K562 (cell line): ENCODE results near the gene NOX5. TPM values are rescaled to one million over a fixed set of nuclear protein-coding genes. Genes with fewer than 3 reads are reported as not detected.
A peak's percentile ranks its signal among the peaks of the same experiment; 100 is the strongest.

Experiments used
- C11orf30 ChIP-seq: fragments of 450-650 bp; IDR thresholded peaks from 2 replicates; pipeline ENCODE4 v1.6.1; 2016; ENCODE audit warnings: low read depth, mild to moderate bottlenecking
- ETV5 ChIP-seq: sonication (generic); formaldehyde crosslinking; IDR thresholded peaks from 2 replicates; pipeline ENCODE4 v1.4.0; 2020; ENCODE audit warnings: low read depth, mild to moderate bottlenecking, missing genetic modification reagents
- HOXB6 ChIP-seq: fragments of 250-450 bp; sonication (Bioruptor Pico); IDR thresholded peaks from 2 replicates; pipeline ENCODE4 v1.5.1; 2022; ENCODE audit warnings: mild to moderate bottlenecking, borderline replicate concordance
- L3MBTL2 ChIP-seq: fragments of 450-650 bp; IDR thresholded peaks from 2 replicates; pipeline ENCODE4 v1.6.1; 2016; ENCODE audit warnings: mild to moderate bottlenecking, moderate library complexity
- NBN ChIP-seq: fragments of 450-650 bp; IDR thresholded peaks from 2 replicates; pipeline ENCODE4 v1.6.1; 2016; ENCODE audit warnings: low read depth, mild to moderate bottlenecking
- NR2C2 ChIP-seq, 2 experiments: fragments of 200-800 bp in 1 of 2; sonication (Bioruptor generic) in 1 of 2; sonication (generic) in 1 of 2; formaldehyde crosslinking in 1 of 2; IDR thresholded peaks; 2 replicates each; pipeline versions ENCODE4 v1.6.1 to v1.8.0; 2016 to 2022; ENCODE audit warnings: mild to moderate bottlenecking in 1 of 2, missing compliant biosample characterization in 1 of 2, missing genetic modification characterization in 1 of 2, missing genetic modification reagents in 1 of 2
- PHB2 ChIP-seq: fragments of 450-650 bp; IDR thresholded peaks from 2 replicates; pipeline ENCODE4 v1.6.1; 2017; ENCODE audit warnings: low read depth
- PHF8 ChIP-seq: fragments of 200-600 bp; sonication (generic); IDR thresholded peaks from 2 replicates; pipeline ENCODE4 v1.6.1; 2012; ENCODE audit warnings: mixed run types, mild to moderate bottlenecking, inconsistent platforms, low read length, moderate library complexity, borderline replicate concordance
- SNRNP70 ChIP-seq: fragments of 200-400 bp; formaldehyde crosslinking; optimal IDR thresholded peaks from 2 replicates; pipeline ENCODE3; 2017; ENCODE audit warnings: low read depth, low read length
- TCF15 ChIP-seq: fragments of 250-450 bp; sonication (Bioruptor Pico); IDR thresholded peaks from 2 replicates; pipeline ENCODE4 v1.8.0; 2022; ENCODE audit warnings: moderate library complexity, mild to moderate bottlenecking, inconsistent platforms
- TCFL5 ChIP-seq: fragments of 250-450 bp; sonication (Bioruptor Pico); conservative IDR thresholded peaks from 2 replicates; pipeline ENCODE4 v1.6.1; 2021; ENCODE audit warnings: mild to moderate bottlenecking, moderate library complexity, matching md5 sums
- USF2 ChIP-seq: sonication (generic); formaldehyde crosslinking; IDR thresholded peaks from 2 replicates; pipeline ENCODE4 v1.5.0; 2020; ENCODE audit warnings: missing genetic modification reagents
- ZBTB12 ChIP-seq: fragments of 250-450 bp; sonication (Bioruptor Pico); IDR thresholded peaks from 2 replicates; pipeline ENCODE4 v1.4.0; 2020
- ZNF395 ChIP-seq: fragments of 200-800 bp; sonication (Bioruptor generic); IDR thresholded peaks from 2 replicates; pipeline ENCODE4 v1.6.1; 2017; ENCODE audit warnings: missing genetic modification characterization, missing compliant biosample characterization
- ZNF431 ChIP-seq: sonication (generic); formaldehyde crosslinking; IDR thresholded peaks from 2 replicates; pipeline ENCODE4 v1.8.0; 2022; ENCODE audit warnings: mild to moderate bottlenecking, missing genetic modification reagents
- ZNF79 ChIP-seq: fragments of 250-450 bp; sonication (Bioruptor Pico); IDR thresholded peaks from 2 replicates; pipeline ENCODE4 v1.4.0; 2020; ENCODE audit warnings: low read depth, mild to moderate bottlenecking, moderate library complexity
- polyA plus RNA-seq, 8 experiments: library from polyadenylated mRNA; depleted of rRNA in 4 of 8; stranded (reverse) in 5 of 8; unstranded in 3 of 8; fragments of >200 nt; fragmentation: Nextera tagmentation in 2 of 8; fragmentation: Illumina TruSeq in 1 of 8; extraction: Ambion mirVana in 2 of 8; extraction: Trizol in 1 of 8; gene quantifications; 2 replicates each; pipeline versions ENCODE4 v1.2.1 to v1.2.3, GENCODE V29; 2011 to 2014; ENCODE audit warnings: inconsistent platforms in 1 of 8, missing spikeins in 1 of 8
- total RNA-seq, 7 experiments: library from RNA; depleted of rRNA in 6 of 7; stranded (reverse); fragments of >200 nt in 6 of 7; fragmentation: Illumina TruSeq in 2 of 7; extraction: Trizol in 2 of 7; gene quantifications; 2 replicates each; pipeline versions ENCODE4 v1.2.1 to v1.2.3, GENCODE V29; 2011 to 2021; ENCODE audit warnings: low replicate concordance in 1 of 7
- TF ChIP-seq, protein P1 (sequence below): fragments of 450-650 bp; formaldehyde crosslinking; IDR thresholded peaks from 2 replicates; pipeline ENCODE4 v1.4.0; 2020; ENCODE audit warnings: mild to moderate bottlenecking, moderate library complexity

The NOX5 gene
- total and polyA plus RNA-seq, 9 of the 15 experiments (the other 6 are each of a cell fraction or from before 2014, with no cell fraction given), result 0.01 TPM; not detected in 8

DNA sequence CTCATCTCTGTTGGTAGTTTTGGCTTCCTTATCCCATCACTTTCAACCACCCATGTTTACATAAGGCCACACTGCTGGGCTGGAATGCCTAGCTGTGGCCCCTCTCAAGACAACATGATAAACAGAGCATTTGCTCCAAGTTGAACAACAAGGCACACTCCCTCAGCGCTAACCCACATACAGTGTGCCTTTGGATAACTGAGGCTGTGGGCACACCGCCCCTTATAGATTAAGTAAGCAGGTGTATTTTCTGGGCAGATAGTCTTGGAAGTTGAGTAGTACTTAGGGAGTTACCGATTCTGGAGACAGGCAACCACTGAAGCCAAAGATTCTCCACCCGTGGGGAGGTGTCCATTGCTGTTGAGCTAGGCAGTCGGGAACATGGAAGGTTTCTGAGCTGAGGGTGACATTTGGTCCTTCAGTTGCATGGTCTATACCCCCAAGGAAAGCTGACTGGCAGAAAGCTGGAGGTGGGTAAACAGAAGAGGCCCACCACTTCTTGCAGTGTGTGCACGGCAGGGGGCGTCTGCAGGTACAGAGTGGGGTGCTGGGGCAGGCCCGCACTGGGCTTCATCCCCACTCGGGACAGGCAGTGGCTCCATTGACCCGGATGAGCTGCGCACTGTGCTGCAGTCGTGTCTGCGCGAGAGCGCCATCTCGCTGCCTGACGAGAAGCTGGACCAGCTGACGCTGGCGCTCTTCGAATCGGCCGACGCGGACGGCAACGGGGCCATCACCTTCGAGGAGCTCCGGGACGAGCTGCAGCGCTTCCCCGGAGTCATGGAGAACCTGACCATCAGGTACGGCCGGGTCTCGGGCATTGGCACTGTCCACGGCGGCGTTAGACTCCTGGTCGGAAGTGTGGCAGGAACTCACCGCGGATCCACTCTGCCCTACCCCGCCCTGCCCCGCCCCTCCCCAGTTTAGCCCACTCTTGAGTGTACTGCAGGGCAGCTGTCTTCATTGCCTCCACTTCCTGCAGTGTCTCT is 16.8 kb downstream of the NOX5 start (continued):
- TF ChIP-seq ZNF395 (CRISPR knock-in tag) (no peak), PHF8 (no peak), C11orf30 (peak; percentile 39; the same call in 1 of the 2 replicates), USF2 (CRISPR knock-in tag) (0 out of 2 replicates have a peak, but pooled peaks have one; percentile 7), ZNF79 (no peak), ZBTB12 (CRISPR knock-in tag) (no peak), TCF15 (CRISPR knock-in tag) (no peak), ZNF431 (no peak), ETV5 (CRISPR knock-in tag) (peak; percentile 37; the same call in 1 of the 2 replicates), HOXB6 (CRISPR knock-in tag) (no peak), NBN (no peak), SNRNP70 (no peak), TCFL5 (CRISPR knock-in tag) (no peak), L3MBTL2 (peak; percentile 59), NR2C2 (CRISPR knock-in tag; IDR thresholded peaks at IDR 0.05) (no peak), NR2C2 (tag; IDR thresholded peaks at IDR 0.05) (peak; percentile 12; the same call in 1 of the 2 replicates), PHB2 (no peak)
- TF ChIP-seq, protein P1, sequence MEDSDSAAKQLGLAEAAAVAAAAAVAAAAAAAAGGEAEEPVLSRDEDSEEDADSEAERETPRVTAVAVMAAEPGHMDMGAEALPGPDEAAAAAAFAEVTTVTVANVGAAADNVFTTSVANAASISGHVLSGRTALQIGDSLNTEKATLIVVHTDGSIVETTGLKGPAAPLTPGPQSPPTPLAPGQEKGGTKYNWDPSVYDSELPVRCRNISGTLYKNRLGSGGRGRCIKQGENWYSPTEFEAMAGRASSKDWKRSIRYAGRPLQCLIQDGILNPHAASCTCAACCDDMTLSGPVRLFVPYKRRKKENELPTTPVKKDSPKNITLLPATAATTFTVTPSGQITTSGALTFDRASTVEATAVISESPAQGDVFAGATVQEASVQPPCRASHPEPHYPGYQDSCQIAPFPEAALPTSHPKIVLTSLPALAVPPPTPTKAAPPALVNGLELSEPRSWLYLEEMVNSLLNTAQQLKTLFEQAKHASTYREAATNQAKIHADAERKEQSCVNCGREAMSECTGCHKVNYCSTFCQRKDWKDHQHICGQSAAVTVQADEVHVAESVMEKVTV (CRISPR knock-in tag), result peak; percentile 9; the same call in 1 of the 2 replicates
